ENCODE data around the gene CD300A. TPM values are rescaled to one million over a fixed set of nuclear protein-coding genes. Genes with fewer than 3 reads are reported as not detected.

Gene CD300A
- total RNA-seq, 3 donors from 2014 or later (not counting 1 experiment from before 2014, with no cell fraction given), result 287 to 370 (median 295) TPM

DNA sequence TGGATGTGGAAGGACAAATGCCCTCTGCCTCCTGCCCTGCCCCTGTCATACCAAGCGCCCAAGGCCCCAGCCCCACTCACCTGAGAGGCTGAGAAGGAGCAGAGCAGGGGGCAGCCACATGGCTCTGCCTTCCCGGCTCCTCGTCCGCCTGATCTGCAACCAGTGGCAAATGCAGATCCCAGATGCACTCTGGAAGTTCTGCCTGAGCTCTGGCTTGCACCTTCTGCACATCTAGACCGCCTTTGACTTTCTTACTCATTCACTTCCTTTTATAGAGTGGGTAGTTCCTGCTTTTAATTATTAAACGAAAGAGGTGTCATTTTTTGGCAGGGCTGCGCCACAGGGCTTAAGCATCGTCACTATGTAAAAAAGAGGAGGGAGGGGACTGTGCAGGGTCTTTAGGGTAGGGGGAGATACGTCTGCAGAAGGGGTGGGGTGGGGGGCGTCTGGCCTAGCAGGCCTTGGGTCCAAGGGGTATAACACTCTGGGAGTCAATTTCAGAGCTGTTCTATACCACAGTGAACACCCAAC, 64.9 kb downstream of the CD300A start, which contains the start of gene CD300LB:
TSS of gene CD300LB (minus strand) at position 245 of the 531 bp plus-strand sequence. CDS start at position 120, 125 bp downstream.
- DNase-seq (no peak), ATAC-seq (peak in 1 of 3 donors; percentile 25)
- H3K4me1 ChIP-seq (ENCODE audit: control insufficient read depth, insufficient read depth, low read length), result peaks cover 27% of the 10 kb centered on the region
- Mint-ChIP-seq H3K4me1 (peaks cover 34 to 39% of the 10 kb centered on the region in 2 donors), H3K4me3 (peak within 1 kb of the TSS; percentile 88), H3K27ac (peak within 1 kb of the TSS; percentile 69 to 89), H3K9me3 (no peaks in the 10 kb centered on the region), H3K36me3 (no peaks in the 10 kb centered on the region), H3K27me3 (ENCODE audit: low read depth in 2 of 2) (no peaks in the 10 kb centered on the region)
- no peaks in the 10 kb centered on the region for H3K36me3 ChIP-seq (ENCODE audit: control insufficient read depth, insufficient read depth, low read length)
- no peaks in the 10 kb centered on the region for H3K27me3 ChIP-seq (ENCODE audit: control insufficient read depth, insufficient read depth, low read length)
- intact Hi-C loops (cut with micrococcal nuclease), result loop anchor here (5.0 kb wide), 1 partner anchor 329 kb away; the partner anchor contains the start of gene RPL38
- H3K9me3 ChIP-seq (ENCODE audit: control insufficient read depth, insufficient read depth, low read length), result no peaks in the 10 kb centered on the region
- H3K27ac ChIP-seq (ENCODE audit: low read length), result peak within 1 kb of the TSS; percentile 46
- peak within 1 kb of the TSS; percentile 47 for H3K4me3 ChIP-seq (ENCODE audit: low read length)
- no peak for TF ChIP-seq CTCF (IDR thresholded peaks at IDR 0.05)
- WGBS (ENCODE audit: insufficient coverage), result 60% methylated on average over 10 of the region's 10 CpGs

GRCh38 chr17:74532115-74532514, 65.7 kb downstream of the CD300A start:
- Mint-ChIP-seq H3K9me3 (no peaks in the 10 kb centered on the region), H3K27ac (peak overlapping the region; percentile 69 to 89), H3K4me3 (peak overlapping the region; percentile 88), H3K4me1 (peaks cover 34 to 39% of the 10 kb centered on the region in 2 donors), H3K27me3 (ENCODE audit: low read depth in 2 of 2) (peaks cover 0 to 4% of the 10 kb centered on the region in 2 donors), H3K36me3 (no peaks in the 10 kb centered on the region)
- no peaks in the 10 kb centered on the region for H3K36me3 ChIP-seq (ENCODE audit: control insufficient read depth, insufficient read depth, low read length)
- H3K4me1 ChIP-seq (ENCODE audit: control insufficient read depth, insufficient read depth, low read length), result peaks cover 27% of the 10 kb centered on the region
- WGBS (ENCODE audit: insufficient coverage), result 25% methylated on average over 8 of the region's 10 CpGs
- peak overlapping the region; percentile 47 for H3K4me3 ChIP-seq (ENCODE audit: low read length)
- H3K27ac ChIP-seq (ENCODE audit: low read length), result peak overlapping the region; percentile 46
- no peaks in the 10 kb centered on the region for H3K9me3 ChIP-seq (ENCODE audit: control insufficient read depth, insufficient read depth, low read length)
- H3K27me3 ChIP-seq (ENCODE audit: control insufficient read depth, insufficient read depth, low read length), result no peaks in the 10 kb centered on the region
- peak; percentile 23 to 49 for DNase-seq
- TF ChIP-seq CTCF (IDR thresholded peaks at IDR 0.05), result no peak
- intact Hi-C loops (cut with micrococcal nuclease), result loop anchor here (2.0 to 5.0 kb wide), 2 partner anchors 17 to 330 kb away; partner anchors contain the start of gene RPL38
- ATAC-seq, result peak; percentile 76 to 87 (median 76)

Other genes with a start within 250 kb of the CD300A start
- 1 to 10 TPM in 2 of 3 donors, under 1 TPM in 1; 0.35 to 1.8 (median 1.2) TPM for gene DNAI2, start 192.4 kb upstream of the CD300A start, total RNA-seq
- gene KIF19, start 140.4 kb upstream of the CD300A start, total RNA-seq, result 1 to 10 TPM; 1.7 to 7.1 (median 6.1) TPM
- under 1 TPM in 1 of 3 donors, not detected in 2; 0.48 TPM for gene BTBD17, start 104.8 kb upstream of the CD300A start, total RNA-seq
- gene GPR142, start 99.1 kb upstream of the CD300A start, total RNA-seq, result not detected
- under 1 TPM; 0.26 to 0.60 (median 0.29) TPM for gene GPRC5C, start 34.5 kb upstream of the CD300A start, total RNA-seq
- gene CD300LB, start 64.8 kb downstream of the CD300A start, total RNA-seq, result 1 to 10 TPM; 2.0 to 4.9 (median 3.5) TPM
- gene CD300C, start 79.5 kb downstream of the CD300A start, total RNA-seq, result 1 to 10 TPM; 4.3 to 7.6 (median 6.9) TPM
- gene CD300H, start 100.9 kb downstream of the CD300A start, total RNA-seq, result 1 to 10 TPM in 1 of 3 donors, under 1 TPM in 1, not detected in 1; 0.90 to 9.3 TPM
- not detected for gene CD300LD, start 125.6 kb downstream of the CD300A start, total RNA-seq
- 1 to 10 TPM; 6.9 to 10.0 (median 8.9) TPM for gene CD300E, start 157.1 kb downstream of the CD300A start, total RNA-seq
- gene CD300LF, start 246.3 kb downstream of the CD300A start, total RNA-seq, result 10 to 100 TPM in 1 of 3 donors, 1 to 10 TPM in 2; 1.9 to 10.6 (median 8.7) TPM